MCF 10A (cell line): Measurements from ENCODE around the gene NACC2. TPM values are rescaled to one million over a fixed set of nuclear protein-coding genes. Genes with fewer than 3 reads are reported as not detected.

Experiments
- BruUV-seq: library from RNA; stranded (reverse); fragments of 400-500 nt; replicated peaks from 2 replicates; lab custom pipeline; 2021; lab: Mats Ljungman, UMichigan
- CTCF ChIA-PET: fragments of 300-600 bp; sonication (Branson Sonifier 250); formaldehyde crosslinking; extraction: SDS; loops from one replicate; lab custom pipeline; 2021; ENCODE audit warnings: antibody characterized with exemption, inconsistent platforms; lab: Yijun Ruan, JAX
- POLR2A ChIA-PET: fragments of 300-600, 350-650 bp; sonication (Branson Sonifier 250); formaldehyde crosslinking; extraction: SDS; loops from one replicate; lab custom pipeline; 2020; ENCODE audit warnings: antibody characterized with exemption, inconsistent platforms; lab: Yijun Ruan, JAX
- DNase-seq: peaks from one replicate; pipeline ENCODE4 v3.0.0-alpha.2; 2018; ENCODE audit not compliant: unreplicated experiment
- H3K27ac Mint-ChIP-seq: one replicate; pipeline ENCODE4 v1.8.0; 2022; ENCODE audit warnings: mild to moderate bottlenecking, low read depth, mixed read lengths; ENCODE audit not compliant: unreplicated experiment
- H3K27me3 Mint-ChIP-seq: one replicate; pipeline ENCODE4 v1.8.0; 2022; ENCODE audit warnings: mixed read lengths; ENCODE audit not compliant: insufficient read depth, unreplicated experiment
- H3K36me3 Mint-ChIP-seq: one replicate; pipeline ENCODE4 v1.8.0; 2022; ENCODE audit warnings: mild to moderate bottlenecking, moderate library complexity, mixed read lengths; ENCODE audit not compliant: insufficient read depth, unreplicated experiment
- H3K4me1 Mint-ChIP-seq: one replicate; pipeline ENCODE4 v1.8.0; 2022; ENCODE audit warnings: mixed read lengths; ENCODE audit not compliant: insufficient read depth, unreplicated experiment
- H3K4me3 Mint-ChIP-seq: one replicate; pipeline ENCODE4 v1.8.0; 2022; ENCODE audit warnings: mild to moderate bottlenecking, moderate library complexity, mixed read lengths; ENCODE audit not compliant: unreplicated experiment
- H3K9me3 Mint-ChIP-seq: one replicate; pipeline ENCODE4 v1.8.0; 2022; ENCODE audit warnings: mixed read lengths; ENCODE audit not compliant: unreplicated experiment
- intact Hi-C: fragments of 100-400 bp; cut with micrococcal nuclease; formaldehyde crosslinking; loops from 2 replicates; pipeline ENCODE4 v1.14.1; 2022
- total RNA-seq: library from RNA; stranded (reverse); gene quantifications from 2 replicates; pipeline ENCODE4 v1.2.3, GENCODE V29; 2022
- TF ChIP-seq, protein P1 (sequence below): fragments of 200-600 bp; IDR thresholded peaks from one replicate; pipeline ENCODE4 v1.8.0; 2022; ENCODE audit warnings: antibody characterized with exemption, mild to moderate bottlenecking; ENCODE audit not compliant: unreplicated experiment

The NACC2 gene
- total RNA-seq, 1 experiment from 2014 or later = 16.5 TPM

DNA sequence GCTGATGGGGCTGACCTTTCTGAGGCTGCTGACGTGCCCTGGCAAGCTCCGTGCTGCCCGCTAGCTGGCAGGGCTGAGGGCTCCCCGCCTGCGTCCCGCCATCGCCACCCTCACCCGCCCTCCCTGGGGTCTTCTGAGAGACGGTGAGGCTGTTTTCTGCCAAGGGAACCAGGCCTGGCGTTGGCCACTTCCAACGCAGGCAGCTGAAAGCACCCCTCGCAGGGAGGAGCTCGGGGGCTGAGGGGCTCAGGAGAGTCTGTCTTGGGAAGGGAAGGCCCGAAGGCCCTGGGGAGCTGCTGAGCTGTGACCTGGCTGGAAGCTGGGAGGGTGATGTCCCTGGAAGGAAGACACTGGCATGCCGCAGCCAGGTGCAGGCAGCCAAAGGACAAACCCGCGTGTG lies 33.3 kb upstream of the NACC2 start:
- Mint-ChIP-seq H3K9me3 (peaks cover 9% of the 10 kb centered on the region), H3K27me3 (peaks cover 68% of the 10 kb centered on the region), H3K36me3 (peaks cover 7% of the 10 kb centered on the region), H3K4me1 (no peaks in the 10 kb centered on the region), H3K27ac (no peak overlapping the region), H3K4me3 (no peak overlapping the region)
- ChIA-PET POLR2A (interaction anchor here (0.6 kb wide), 1 partner anchor 26 kb away, joined by 3 read pairs; no protein-coding TSS in a partner anchor), CTCF (interaction anchor here (0.6 to 1.4 kb wide), 3 partner anchors 155 to 526 kb away, joined by 3 to 5 read pairs (median 4); no protein-coding TSS in a partner anchor)
- intact Hi-C loops = no loop called here
- no TSS peak for BruUV-seq
- DNase-seq = no peak
- TF ChIP-seq, protein P1, sequence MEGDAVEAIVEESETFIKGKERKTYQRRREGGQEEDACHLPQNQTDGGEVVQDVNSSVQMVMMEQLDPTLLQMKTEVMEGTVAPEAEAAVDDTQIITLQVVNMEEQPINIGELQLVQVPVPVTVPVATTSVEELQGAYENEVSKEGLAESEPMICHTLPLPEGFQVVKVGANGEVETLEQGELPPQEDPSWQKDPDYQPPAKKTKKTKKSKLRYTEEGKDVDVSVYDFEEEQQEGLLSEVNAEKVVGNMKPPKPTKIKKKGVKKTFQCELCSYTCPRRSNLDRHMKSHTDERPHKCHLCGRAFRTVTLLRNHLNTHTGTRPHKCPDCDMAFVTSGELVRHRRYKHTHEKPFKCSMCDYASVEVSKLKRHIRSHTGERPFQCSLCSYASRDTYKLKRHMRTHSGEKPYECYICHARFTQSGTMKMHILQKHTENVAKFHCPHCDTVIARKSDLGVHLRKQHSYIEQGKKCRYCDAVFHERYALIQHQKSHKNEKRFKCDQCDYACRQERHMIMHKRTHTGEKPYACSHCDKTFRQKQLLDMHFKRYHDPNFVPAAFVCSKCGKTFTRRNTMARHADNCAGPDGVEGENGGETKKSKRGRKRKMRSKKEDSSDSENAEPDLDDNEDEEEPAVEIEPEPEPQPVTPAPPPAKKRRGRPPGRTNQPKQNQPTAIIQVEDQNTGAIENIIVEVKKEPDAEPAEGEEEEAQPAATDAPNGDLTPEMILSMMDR = no peak

DNA sequence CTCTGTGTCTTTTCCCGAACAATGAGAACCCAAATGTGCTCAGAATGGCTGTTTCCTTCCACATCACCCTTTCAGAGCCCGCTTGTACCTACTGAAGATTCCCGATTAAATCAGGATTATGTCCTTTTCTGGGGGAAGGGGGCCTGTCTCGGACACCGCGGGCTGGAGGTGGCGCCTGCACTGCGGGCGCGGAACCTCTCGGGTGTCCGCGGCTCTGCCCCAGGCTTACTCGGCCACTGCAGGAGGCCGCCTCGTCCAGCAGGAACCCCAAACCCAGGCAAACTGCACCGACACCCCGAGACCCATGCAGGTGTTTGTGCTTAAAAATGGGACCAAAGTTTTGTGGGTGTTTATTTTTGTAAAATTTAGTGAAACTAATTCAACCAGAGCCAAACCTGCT lies 32.2 kb upstream of the NACC2 start:
- no TSS peak for BruUV-seq

DNA sequence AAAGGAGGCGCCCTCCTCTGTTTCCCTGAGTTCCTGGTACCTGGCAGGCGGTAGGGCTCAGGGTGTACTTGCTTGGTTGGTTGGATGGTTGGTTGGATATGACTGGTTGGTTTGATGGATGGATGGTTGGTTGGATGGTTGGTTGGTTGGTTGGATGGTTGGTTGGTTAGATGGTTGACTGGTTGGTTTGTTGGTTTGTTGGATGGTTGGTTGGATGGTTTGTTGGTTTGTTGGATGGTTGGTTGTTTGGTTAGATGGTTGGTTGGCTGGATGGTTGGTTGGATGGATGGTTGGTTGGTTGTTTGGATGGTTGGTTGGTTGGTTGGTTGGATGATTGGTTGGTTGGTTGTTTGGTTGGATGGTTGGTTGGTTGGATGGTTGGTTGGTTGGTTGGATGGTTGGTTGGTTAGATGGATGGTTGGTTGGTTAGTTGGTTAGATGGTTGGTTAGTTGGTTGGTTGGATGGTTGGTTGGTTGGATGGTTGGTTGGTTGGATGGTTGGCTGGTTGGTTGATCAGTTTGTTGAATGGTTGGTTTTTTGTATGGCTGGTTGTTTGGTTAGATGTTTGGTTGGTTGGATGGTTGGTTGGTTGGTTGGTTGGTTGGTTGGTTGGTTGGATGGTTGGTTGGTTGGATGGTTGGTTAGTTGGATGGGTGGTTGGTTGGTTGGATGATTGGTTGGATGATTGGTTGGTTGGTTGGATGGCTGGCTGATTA lies 30.0 kb upstream of the NACC2 start:
- H3K4me1 Mint-ChIP-seq = no peaks in the 10 kb centered on the region
- BruUV-seq = no TSS peak
- peaks cover 7% of the 10 kb centered on the region for H3K36me3 Mint-ChIP-seq
- intact Hi-C loops = no loop called here
- H3K27ac Mint-ChIP-seq = no peak overlapping the region
- H3K9me3 Mint-ChIP-seq = peaks cover 9% of the 10 kb centered on the region
- TF ChIP-seq, protein P1 = no peak
- CTCF ChIA-PET = interaction anchor here (0.6 to 6.1 kb wide), 2 partner anchors 35 to 157 kb away, joined by 3 to 104 read pairs; no protein-coding TSS in a partner anchor
- peaks cover 53% of the 10 kb centered on the region for H3K27me3 Mint-ChIP-seq
- POLR2A ChIA-PET = no interaction called here
- H3K4me3 Mint-ChIP-seq = no peak overlapping the region
- no peak for DNase-seq

More for the DNA sequence above, 32.2 kb upstream of the NACC2 start:
- no peak for DNase-seq
- peaks cover 65% of the 10 kb centered on the region for H3K27me3 Mint-ChIP-seq
- H3K9me3 Mint-ChIP-seq = peaks cover 9% of the 10 kb centered on the region
- H3K4me3 Mint-ChIP-seq = no peak overlapping the region
- no peaks in the 10 kb centered on the region for H3K4me1 Mint-ChIP-seq
- ChIA-PET CTCF (interaction anchor here (0.7 kb wide), 1 partner anchor 150 kb away, joined by 4 read pairs; no protein-coding TSS in a partner anchor), POLR2A (no interaction called here)
- H3K27ac Mint-ChIP-seq = no peak overlapping the region
- TF ChIP-seq, protein P1 = no peak
- intact Hi-C loops = no loop called here
- peaks cover 7% of the 10 kb centered on the region for H3K36me3 Mint-ChIP-seq
